Progenitor cell of endocrine pancreas (in vitro differentiated cells): ENCODE data around the gene MS4A8. TPM values are rescaled to one million over a fixed set of nuclear protein-coding genes. Genes with fewer than 3 reads are reported as not detected.

Source experiments
- DNase-seq: peaks from one replicate; pipeline ENCODE4 v3.0.0; 2021; ENCODE audit warnings: low spot score; ENCODE audit not compliant: unreplicated experiment
- H3K27ac Mint-ChIP-seq: 2 replicates; pipeline ENCODE4 v1.8.0; 2021; ENCODE audit warnings: mild to moderate bottlenecking, moderate library complexity, mixed read lengths
- H3K27me3 Mint-ChIP-seq: 2 replicates; pipeline ENCODE4 v1.8.0; 2021; ENCODE audit warnings: mixed read lengths
- H3K36me3 Mint-ChIP-seq: 2 replicates; pipeline ENCODE4 v1.8.0; 2022; ENCODE audit warnings: mixed read lengths; ENCODE audit not compliant: insufficient read depth
- H3K4me1 Mint-ChIP-seq: 2 replicates; pipeline ENCODE4 v1.8.0; 2021; ENCODE audit warnings: low read depth, mixed read lengths
- H3K4me3 Mint-ChIP-seq: 2 replicates; pipeline ENCODE4 v1.8.0; 2021; ENCODE audit warnings: low read depth, mild to moderate bottlenecking, moderate library complexity, mixed read lengths
- H3K9me3 Mint-ChIP-seq: 2 replicates; pipeline ENCODE4 v1.8.0; 2021; ENCODE audit warnings: low read depth, mixed read lengths
- CTCF ChIP-seq: fragments of 200-600 bp; sonication (generic); IDR thresholded peaks from one replicate; pipeline ENCODE4 v1.5.0; 2021; ENCODE audit warnings: antibody characterized with exemption, mild to moderate bottlenecking; ENCODE audit not compliant: unreplicated experiment
- total RNA-seq: library from RNA; stranded (reverse); gene quantifications from 2 replicates; pipeline ENCODE4 v1.2.1, GENCODE V29; 2021

MS4A8 gene
- total RNA-seq, 1 donor from 2014 or later = 5.1 TPM

- no peaks in the 10 kb centered on the region for H3K36me3 Mint-ChIP-seq
- no peak overlapping the region for H3K27ac Mint-ChIP-seq
- H3K4me1 Mint-ChIP-seq = peaks cover 8% of the 10 kb centered on the region
- no peak overlapping the region for H3K4me3 Mint-ChIP-seq
- no peaks in the 10 kb centered on the region for H3K9me3 Mint-ChIP-seq
- no peak for DNase-seq
- H3K27me3 Mint-ChIP-seq = peaks cover 18% of the 10 kb centered on the region
- TF ChIP-seq CTCF = no peak
Measured at GRCh38 chr11:60763692-60764369, 64.4 kb downstream of the MS4A8 start.

GRCh38 chr11:60764879-60765278 lies 65.5 kb downstream of the MS4A8 start:
- no peak overlapping the region for H3K27ac Mint-ChIP-seq

GRCh38 chr11:60765355-60765754 lies 65.9 kb downstream of the MS4A8 start:
- Mint-ChIP-seq H3K36me3 (no peaks in the 10 kb centered on the region), H3K9me3 (no peaks in the 10 kb centered on the region), H3K4me3 (no peak overlapping the region), H3K4me1 (peaks cover 3% of the 10 kb centered on the region), H3K27ac (no peak overlapping the region), H3K27me3 (peaks cover 14% of the 10 kb centered on the region)
- DNase-seq = no peak
- TF ChIP-seq CTCF = no peak

More at GRCh38 chr11:60764879-60765278, 65.5 kb downstream of the MS4A8 start:
- no peak for DNase-seq
- Mint-ChIP-seq H3K4me3 (no peak overlapping the region), H3K27me3 (peaks cover 16% of the 10 kb centered on the region), H3K36me3 (no peaks in the 10 kb centered on the region), H3K9me3 (no peaks in the 10 kb centered on the region), H3K4me1 (peaks cover 5% of the 10 kb centered on the region)
- no peak for TF ChIP-seq CTCF

Other genes starting within 250 kb of the MS4A8 start
- gene MS4A1, start 243.8 kb upstream of the MS4A8 start, total RNA-seq = not detected in 2 replicates
- gene MS4A12, start 206.8 kb upstream of the MS4A8 start, total RNA-seq = not detected in 2 replicates
- gene MS4A13, start 184.2 kb upstream of the MS4A8 start, total RNA-seq = not detected in 2 replicates
- gene MS4A18, start 25.1 kb downstream of the MS4A8 start, total RNA-seq = not detected in 2 replicates
- gene MS4A15, start 57.3 kb downstream of the MS4A8 start, total RNA-seq = not detected in 2 replicates
- gene MS4A10, start 85.7 kb downstream of the MS4A8 start, total RNA-seq = not detected in 2 replicates
- 22.7 and 22.8 TPM in 2 replicates for gene CCDC86, start 142.5 kb downstream of the MS4A8 start, total RNA-seq
- gene PTGDR2, start 156.3 kb downstream of the MS4A8 start, total RNA-seq = 2.0 and 2.2 TPM in 2 replicates
- not detected in 2 replicates for gene ZP1, start 167.9 kb downstream of the MS4A8 start, total RNA-seq
- gene PRPF19, start 207.0 kb downstream of the MS4A8 start, total RNA-seq = 102 and 111 TPM in 2 replicates
- gene TMEM109, start 214.5 kb downstream of the MS4A8 start, total RNA-seq = 45.7 and 48.7 TPM in 2 replicates
- gene TMEM132A, start 224.8 kb downstream of the MS4A8 start, total RNA-seq = 261 and 292 TPM in 2 replicates